HG03457 (cell line): ENCODE measurements around the gene THADA.
"Not testable (repeated sequence)": the region's sequence is repeated elsewhere in the genome, so short reads cannot be mapped to it uniquely, and the experiment has no call there.

Experiments used
- ATAC-seq: cut with Tn5 transposase; IDR thresholded peaks from one replicate; pipeline ENCODE4 v1.9.1; 2021; ENCODE audit warnings: moderate number of reproducible peaks; ENCODE audit not compliant: unreplicated experiment

THADA gene

GRCh38 chr2:43393918-43394317 lies 201.9 kb downstream of the THADA start:
- ATAC-seq = no peak

GRCh38 chr2:43391878-43392215 lies 204.0 kb downstream of the THADA start:
- no peak for ATAC-seq

GRCh38 chr2:43391201-43391877 lies 204.5 kb downstream of the THADA start:
- no peak for ATAC-seq

- ATAC-seq = no peak
Observed at GRCh38 chr2:43389581-43390466, 206.0 kb downstream of the THADA start.

GRCh38 chr2:43388371-43388770 lies 207.5 kb downstream of the THADA start:
- ATAC-seq = no peak

GRCh38 chr2:43387092-43388062 lies 208.5 kb downstream of the THADA start:
- ATAC-seq = peak; percentile 71

GRCh38 chr2:43386679-43387078 lies 209.2 kb downstream of the THADA start:
- not testable (repeated sequence) for ATAC-seq

GRCh38 chr2:43384143-43384542 lies 211.7 kb downstream of the THADA start:
- no peak for ATAC-seq

GRCh38 chr2:43383533-43383932 lies 212.3 kb downstream of the THADA start:
- no peak for ATAC-seq

GRCh38 chr2:43379494-43379893 lies 216.3 kb downstream of the THADA start:
- ATAC-seq = no peak

- no peak for ATAC-seq
Observed at GRCh38 chr2:43377327-43377726, 218.5 kb downstream of the THADA start.

GRCh38 chr2:43376523-43377198 lies 219.2 kb downstream of the THADA start:
- no peak for ATAC-seq

- ATAC-seq = no peak
Observed at GRCh38 chr2:43375746-43376522, 219.9 kb downstream of the THADA start.

- no peak for ATAC-seq
Observed at GRCh38 chr2:43372416-43373081, 223.3 kb downstream of the THADA start.

GRCh38 chr2:43370705-43371104 lies 225.1 kb downstream of the THADA start:
- ATAC-seq = no peak

GRCh38 chr2:43370146-43370545 lies 225.7 kb downstream of the THADA start:
- ATAC-seq = no peak

GRCh38 chr2:43368483-43369385 lies 227.1 kb downstream of the THADA start:
- no peak for ATAC-seq
